Activated T-cell treated with anti-CD3 and anti-CD28 coated beads for 24 hours (primary cell): ENCODE results near the gene SMCO1.
A peak's percentile ranks its signal among the peaks of the same experiment; 100 is the strongest.
"Not testable (repeated sequence)": the region's sequence is repeated elsewhere in the genome, so short reads cannot be mapped to it uniquely, and the experiment has no call there.

ENCODE experiments used
- DNase-seq: peaks from one replicate; pipeline ENCODE4 v3.0.0-alpha.2; 2020; ENCODE audit warnings: low read depth

SMCO1 gene

GRCh38 chr3:196492080-196492479 lies 23.1 kb downstream of the SMCO1 start:
- no peak for DNase-seq

- DNase-seq, result no peak
These were observed 25.4 kb downstream of the SMCO1 start for GRCh38 chr3:196489747-196490146.

DNA sequence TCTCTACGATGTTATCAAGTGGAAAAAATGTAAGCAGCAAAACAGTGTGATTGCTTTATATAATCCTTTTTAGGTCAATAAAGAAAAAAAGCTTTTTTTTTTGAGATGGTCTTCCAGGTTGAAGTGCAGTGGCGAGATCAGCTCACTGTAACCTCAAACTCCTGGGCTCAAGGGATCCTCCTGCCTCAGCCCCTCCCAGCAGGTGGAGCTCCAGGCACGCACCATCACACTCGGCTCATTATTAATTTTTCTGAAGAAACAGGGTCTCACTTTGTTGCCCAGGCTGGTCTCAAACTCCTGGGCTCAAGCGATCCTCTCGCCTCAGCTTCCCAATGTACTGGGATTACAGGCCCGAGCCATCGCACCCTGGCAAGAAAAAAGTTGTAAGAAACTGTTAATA lies 28.9 kb downstream of the SMCO1 start:
- peak; percentile 7 for DNase-seq

GRCh38 chr3:196477678-196478077 lies 37.5 kb downstream of the SMCO1 start:
- no peak for DNase-seq

DNA sequence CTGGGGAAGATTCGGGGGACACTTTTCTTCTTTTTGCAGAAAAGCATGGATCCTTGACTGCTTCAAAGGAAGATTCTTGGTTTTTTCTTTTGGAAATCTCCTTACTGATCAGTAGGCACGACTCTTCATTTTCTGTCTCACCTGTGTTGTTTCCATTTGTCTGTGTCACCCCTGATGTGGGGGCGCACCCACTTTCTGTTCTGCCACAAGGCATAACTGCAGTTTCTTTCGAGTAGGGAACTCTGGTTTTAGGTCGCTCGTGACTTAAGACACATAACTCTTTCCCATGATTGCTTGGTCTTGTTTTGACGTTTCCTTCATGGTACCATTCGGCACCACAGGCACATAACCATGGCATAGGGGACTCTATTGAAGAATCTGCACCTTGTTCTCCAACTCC lies 42.9 kb downstream of the SMCO1 start:
- DNase-seq, result no peak

DNA sequence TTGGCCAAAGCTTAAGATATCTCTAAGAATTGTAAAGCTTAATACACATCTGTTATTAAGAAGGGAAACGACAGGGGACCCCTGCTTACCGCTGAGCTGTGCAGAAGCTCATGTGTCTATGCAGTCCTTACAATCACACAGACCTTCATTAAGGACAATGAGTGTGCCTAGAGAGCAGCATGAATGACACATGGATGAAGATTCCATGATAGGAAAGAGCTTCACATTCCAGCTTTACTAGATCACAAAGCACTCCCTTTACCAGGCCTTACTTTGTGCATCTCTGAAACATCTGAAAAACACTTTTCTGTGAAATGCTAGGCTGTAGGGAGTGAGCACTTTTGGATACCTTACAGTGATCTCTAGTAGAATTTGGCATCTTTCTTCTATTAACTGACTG lies 43.6 kb downstream of the SMCO1 start:
- no peak for DNase-seq

- not testable (repeated sequence) for DNase-seq
These were observed 45.0 kb downstream of the SMCO1 start for GRCh38 chr3:196470182-196470581.

DNA sequence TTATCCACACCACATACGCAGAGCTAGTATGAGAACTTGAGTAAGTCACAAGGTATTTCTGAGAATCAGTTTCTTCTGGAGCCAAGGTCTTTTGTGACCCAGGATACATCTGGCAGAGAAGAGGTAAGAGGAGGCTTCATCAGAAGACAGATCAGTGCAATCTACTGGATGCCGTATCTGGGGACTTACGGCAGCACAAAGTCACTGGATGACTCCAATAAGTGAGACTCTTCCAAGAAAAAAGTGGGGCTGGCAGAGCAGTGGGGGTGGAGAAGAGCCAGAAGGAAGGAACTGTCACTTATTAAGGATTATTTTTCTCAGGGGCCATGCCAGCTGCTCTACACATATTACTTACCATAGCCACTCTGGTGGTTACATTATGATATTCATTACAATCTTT lies 51.3 kb downstream of the SMCO1 start:
- DNase-seq, result no peak

DNA sequence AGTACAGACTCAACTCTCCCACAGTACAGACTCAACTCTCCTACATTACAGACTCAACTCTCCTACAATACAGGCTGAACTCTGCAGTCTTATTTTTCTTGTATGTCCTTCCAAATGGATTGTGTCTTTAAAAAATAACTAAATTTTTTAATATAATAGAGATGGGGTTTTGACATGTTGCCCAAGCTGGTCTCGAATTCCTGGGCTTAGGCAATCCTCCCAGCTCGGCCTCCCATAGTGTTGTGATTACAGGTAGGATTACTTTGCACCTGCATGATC lies 51.7 kb downstream of the SMCO1 start:
- DNase-seq, result no peak

GRCh38 chr3:196462680-196463477 lies 52.3 kb downstream of the SMCO1 start:
- DNase-seq, result not testable (repeated sequence)

DNA sequence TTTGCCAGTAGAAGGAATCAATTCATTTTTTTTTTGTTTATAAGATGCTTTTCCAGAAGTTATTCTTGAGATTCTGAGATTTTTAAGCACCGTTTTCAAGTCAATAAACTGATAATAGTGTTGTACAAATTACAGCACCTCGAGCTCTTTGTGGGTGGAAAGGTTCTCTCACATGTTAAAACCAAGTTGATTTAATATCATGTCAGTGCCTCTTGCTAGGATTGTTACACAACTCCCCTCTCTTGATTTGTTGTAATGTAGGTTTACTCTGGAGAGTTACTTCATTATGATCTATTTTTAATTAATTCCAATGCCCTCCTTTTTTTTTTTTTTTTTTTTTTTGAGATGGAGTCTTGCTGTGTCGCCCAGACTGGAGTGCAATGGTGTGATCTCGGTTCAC lies 57.1 kb downstream of the SMCO1 start:
- DNase-seq, result no peak

DNA sequence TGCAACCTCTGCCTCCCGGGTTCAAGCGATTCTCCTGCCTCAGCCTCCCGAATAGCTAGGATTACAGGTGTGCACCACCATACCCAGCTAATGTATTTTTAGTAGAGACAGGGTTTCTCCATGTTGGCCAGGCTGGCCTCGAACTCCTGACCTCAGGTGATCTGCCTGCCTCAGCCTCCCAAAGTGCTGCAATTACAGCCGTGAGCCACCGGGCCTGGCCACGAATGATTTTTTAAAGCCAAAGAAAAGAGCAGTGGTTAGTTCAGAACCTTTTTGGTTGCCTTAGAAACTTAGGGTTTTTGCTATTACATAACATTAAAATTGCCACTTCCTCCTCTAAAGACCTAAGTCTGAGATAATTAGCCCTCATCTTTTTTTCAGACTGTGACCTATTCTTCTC lies 57.7 kb downstream of the SMCO1 start:
- DNase-seq, result not testable (repeated sequence)
